PFSK-1 (cell line): ENCODE results near the gene KIDINS220.

Experiments used
- FOXP2 ChIP-seq: optimal IDR thresholded peaks from 2 replicates; pipeline ENCODE3; 2011; ENCODE audit warnings: borderline replicate concordance, control low read depth, inconsistent platforms; ENCODE audit not compliant: insufficient read depth; ENCODE audit errors: extremely low read length, extremely low read depth
- POLR2AphosphoS5 ChIP-seq: IDR thresholded peaks from 2 replicates; pipeline ENCODE4 v1.6.1; 2012; ENCODE audit warnings: low read depth, mild to moderate bottlenecking, control low read depth, low read length, moderate library complexity
- SIN3A ChIP-seq: IDR thresholded peaks from 2 replicates; pipeline ENCODE4 v1.6.1; 2012; ENCODE audit warnings: mild to moderate bottlenecking, low read length, moderate library complexity, borderline replicate concordance; ENCODE audit not compliant: insufficient read depth
- TAF1 ChIP-seq: IDR thresholded peaks from 2 replicates; pipeline ENCODE4 v1.6.1; 2012; ENCODE audit warnings: low read length, control low read depth, borderline replicate concordance; ENCODE audit not compliant: insufficient read depth
- TF ChIP-seq, protein P1 (sequence below), 2 experiments: IDR thresholded peaks; 2 replicates each; pipeline versions ENCODE4 v1.6.1 to v1.8.0; 2011 to 2012; ENCODE audit warnings: low read depth in 2 of 2, low read length in 2 of 2, control low read depth in 1 of 2, inconsistent platforms in 1 of 2, mild to moderate bottlenecking in 1 of 2, moderate library complexity in 1 of 2; ENCODE audit not compliant: insufficient read depth in 1 of 2

The KIDINS220 gene

GRCh38 chr2:8833853-8834252, 3.6 kb downstream of the KIDINS220 start:
- TF ChIP-seq POLR2AphosphoS5 (no peak), SIN3A (no peak), FOXP2 (no peak), TAF1 (no peak)
- TF ChIP-seq, protein P1, sequence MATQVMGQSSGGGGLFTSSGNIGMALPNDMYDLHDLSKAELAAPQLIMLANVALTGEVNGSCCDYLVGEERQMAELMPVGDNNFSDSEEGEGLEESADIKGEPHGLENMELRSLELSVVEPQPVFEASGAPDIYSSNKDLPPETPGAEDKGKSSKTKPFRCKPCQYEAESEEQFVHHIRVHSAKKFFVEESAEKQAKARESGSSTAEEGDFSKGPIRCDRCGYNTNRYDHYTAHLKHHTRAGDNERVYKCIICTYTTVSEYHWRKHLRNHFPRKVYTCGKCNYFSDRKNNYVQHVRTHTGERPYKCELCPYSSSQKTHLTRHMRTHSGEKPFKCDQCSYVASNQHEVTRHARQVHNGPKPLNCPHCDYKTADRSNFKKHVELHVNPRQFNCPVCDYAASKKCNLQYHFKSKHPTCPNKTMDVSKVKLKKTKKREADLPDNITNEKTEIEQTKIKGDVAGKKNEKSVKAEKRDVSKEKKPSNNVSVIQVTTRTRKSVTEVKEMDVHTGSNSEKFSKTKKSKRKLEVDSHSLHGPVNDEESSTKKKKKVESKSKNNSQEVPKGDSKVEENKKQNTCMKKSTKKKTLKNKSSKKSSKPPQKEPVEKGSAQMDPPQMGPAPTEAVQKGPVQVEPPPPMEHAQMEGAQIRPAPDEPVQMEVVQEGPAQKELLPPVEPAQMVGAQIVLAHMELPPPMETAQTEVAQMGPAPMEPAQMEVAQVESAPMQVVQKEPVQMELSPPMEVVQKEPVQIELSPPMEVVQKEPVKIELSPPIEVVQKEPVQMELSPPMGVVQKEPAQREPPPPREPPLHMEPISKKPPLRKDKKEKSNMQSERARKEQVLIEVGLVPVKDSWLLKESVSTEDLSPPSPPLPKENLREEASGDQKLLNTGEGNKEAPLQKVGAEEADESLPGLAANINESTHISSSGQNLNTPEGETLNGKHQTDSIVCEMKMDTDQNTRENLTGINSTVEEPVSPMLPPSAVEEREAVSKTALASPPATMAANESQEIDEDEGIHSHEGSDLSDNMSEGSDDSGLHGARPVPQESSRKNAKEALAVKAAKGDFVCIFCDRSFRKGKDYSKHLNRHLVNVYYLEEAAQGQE (IDR thresholded peaks at IDR 0.05; ENCODE audit: insufficient read depth in 1 of 2, low read depth in 2 of 2, low read length in 2 of 2): no peak

- TF ChIP-seq SIN3A (no peak), POLR2AphosphoS5 (no peak), TAF1 (no peak), FOXP2 (no peak)
- TF ChIP-seq, protein P1 (IDR thresholded peaks at IDR 0.05; ENCODE audit: insufficient read depth in 1 of 2, low read depth in 2 of 2, low read length in 2 of 2): no peak
Observed at GRCh38 chr2:8831516-8831915, 5.9 kb downstream of the KIDINS220 start.

DNA sequence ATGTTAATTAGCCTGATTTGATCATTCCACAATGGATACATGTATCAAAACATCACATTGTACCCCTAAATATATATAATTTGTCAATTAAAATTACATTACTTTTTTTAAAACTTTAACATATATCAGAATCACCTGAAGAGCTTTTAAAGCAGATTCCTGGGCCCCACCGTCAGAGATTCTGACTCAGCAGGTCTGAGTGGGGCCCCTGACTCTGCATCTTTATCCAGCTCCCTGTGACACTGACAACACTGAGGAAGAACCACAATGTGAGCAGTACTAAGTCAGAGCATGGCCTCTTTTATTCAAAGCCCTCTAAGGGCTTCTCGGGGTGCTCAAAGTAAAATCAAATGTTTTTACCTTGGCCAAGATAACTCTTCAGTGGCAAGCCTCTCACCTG, 9.7 kb downstream of the KIDINS220 start:
- TF ChIP-seq, protein P1 (IDR thresholded peaks at IDR 0.05; ENCODE audit: insufficient read depth in 1 of 2, low read depth in 2 of 2, low read length in 2 of 2): no peak
- TF ChIP-seq SIN3A (no peak), FOXP2 (no peak), TAF1 (no peak), POLR2AphosphoS5 (no peak)

GRCh38 chr2:8822218-8822617, 15.2 kb downstream of the KIDINS220 start:
- TF ChIP-seq SIN3A (no peak), FOXP2 (no peak), TAF1 (no peak), POLR2AphosphoS5 (no peak)
- TF ChIP-seq, protein P1 (IDR thresholded peaks at IDR 0.05; ENCODE audit: insufficient read depth in 1 of 2, low read depth in 2 of 2, low read length in 2 of 2): no peak

DNA sequence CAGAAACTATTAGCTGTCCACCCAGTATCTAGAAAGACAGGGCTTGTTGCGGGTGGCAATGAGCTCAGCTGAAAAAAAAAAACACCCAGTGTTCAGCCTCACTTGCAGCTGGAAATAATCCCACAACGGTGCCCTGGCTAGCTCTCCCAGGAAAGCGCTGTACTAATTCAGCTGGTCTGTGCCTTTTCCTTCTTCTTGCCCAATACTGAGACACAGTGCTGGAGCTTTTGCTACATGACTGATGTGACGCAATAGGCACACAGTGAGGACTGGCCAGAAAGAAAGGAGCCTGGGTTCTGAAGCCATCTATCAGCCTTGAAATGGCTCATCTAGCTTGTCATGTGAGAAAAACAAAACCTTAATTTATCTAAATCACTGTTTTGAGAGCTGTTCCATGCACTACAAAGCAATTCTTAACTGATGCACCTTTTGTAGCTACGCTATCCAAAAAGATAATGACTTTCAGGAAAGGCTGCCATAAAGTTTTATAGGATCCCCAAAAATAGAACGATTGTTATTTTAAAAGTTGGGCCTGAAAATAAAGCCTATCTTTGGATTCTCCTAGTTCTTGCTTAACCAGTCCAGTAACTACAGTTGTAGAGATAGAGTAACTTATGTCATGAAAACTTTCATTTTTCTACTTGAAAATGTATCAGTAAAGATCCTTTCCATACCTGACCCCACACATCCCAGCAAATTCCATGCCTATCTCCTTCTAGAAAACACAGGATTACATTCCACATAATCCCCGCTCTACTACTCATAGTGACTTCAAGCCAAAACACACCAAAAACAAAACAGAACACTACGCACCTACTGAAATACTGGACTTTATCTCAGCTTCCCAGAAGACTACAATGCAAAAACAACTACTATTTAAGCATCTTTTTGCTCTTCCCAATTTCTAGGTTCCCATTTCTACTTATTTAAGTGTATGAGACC, 15.9 kb downstream of the KIDINS220 start:
- TF ChIP-seq POLR2AphosphoS5: no peak
- no peak for TF ChIP-seq SIN3A
- no peak for TF ChIP-seq FOXP2
- TF ChIP-seq, protein P1 (IDR thresholded peaks at IDR 0.05; ENCODE audit: insufficient read depth in 1 of 2, low read depth in 2 of 2, low read length in 2 of 2): no peak
- no peak for TF ChIP-seq TAF1
